Measurements from ENCODE around the gene RAB8A.
"Not testable (repeated sequence)": the region's sequence is repeated elsewhere in the genome, so short reads cannot be mapped to it uniquely, and the experiment has no call there.

The RAB8A gene

GRCh38 chr19:16113727-16114126 lies 2.0 kb downstream of the RAB8A start:
- no peak for DNase-seq

DNA sequence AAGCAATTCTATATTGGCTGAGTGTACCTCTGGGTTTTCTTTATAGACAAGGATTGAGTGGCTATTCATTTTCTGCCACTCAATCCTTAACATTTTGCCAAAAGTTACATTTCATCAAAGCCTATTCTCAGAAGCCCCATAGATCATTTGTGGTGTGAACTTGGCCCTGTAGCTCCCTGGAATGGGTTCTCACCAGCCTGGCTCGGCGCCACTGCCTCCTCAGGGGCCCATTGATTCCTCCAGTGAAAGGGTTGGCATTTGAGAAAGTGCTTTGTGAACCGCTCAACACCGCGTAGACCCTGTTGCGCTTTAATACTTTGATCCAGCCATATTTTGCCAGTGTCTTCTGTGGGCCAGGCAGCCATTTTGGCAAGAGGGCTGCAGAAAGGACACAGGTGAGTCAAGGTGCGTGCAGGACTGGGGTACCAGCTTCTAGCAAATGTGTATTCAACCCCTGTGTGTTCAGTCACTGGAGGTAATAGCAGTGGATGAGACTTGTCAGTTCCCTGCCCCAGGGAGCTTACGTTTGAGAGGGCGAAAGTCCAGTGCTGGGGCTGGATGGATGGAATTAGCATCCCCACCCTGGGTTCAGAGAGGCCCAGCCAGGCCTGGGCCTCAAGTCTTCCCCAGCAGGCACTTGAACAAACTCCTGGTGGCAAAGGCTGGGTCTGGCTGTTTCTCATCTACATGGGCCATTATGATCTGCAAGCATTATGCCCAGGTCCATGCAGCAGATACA lies 3.8 kb downstream of the RAB8A start:
- DNase-seq = no peak

DNA sequence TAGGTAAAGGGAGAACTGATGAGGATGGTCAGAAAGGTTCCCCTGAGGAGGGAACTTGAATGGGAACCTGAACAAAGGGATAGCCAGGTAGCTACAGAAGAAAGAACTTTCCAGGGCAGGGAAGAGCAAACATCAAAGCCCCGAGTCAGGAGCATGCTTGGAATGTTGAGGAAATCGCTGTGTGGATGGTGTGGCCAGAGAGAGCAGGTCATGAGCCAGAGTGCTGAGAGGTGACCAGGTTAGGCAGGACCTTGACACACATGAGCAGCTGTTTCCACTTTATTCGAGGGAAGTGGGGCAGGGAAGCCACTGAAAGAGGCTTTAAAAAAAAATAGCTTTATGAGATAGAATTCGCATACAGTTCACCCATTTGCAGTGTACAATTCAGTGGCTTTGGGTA lies 4.4 kb downstream of the RAB8A start:
- DNase-seq = no peak

DNA sequence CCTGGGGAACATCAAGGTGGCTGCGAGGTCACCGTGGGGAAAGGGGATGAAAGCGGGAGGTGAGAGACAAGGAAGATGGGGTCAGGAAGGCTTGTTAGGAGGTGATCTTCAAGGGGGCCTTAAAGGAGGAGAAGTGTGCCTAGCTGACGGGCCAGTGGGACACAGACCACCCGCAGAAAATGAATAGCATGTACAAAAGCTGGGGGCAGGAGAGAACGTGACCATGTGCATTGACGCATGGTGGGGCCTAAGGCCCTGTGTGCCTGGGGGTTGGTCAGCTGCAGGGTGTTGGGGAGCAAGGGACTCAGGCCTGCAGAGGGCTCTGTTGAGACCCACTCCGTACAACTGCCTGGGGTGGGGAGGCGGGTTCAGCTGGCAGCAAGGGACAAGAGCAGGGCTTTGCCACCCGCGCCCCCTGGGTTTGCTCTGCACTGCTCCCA lies 5.9 kb downstream of the RAB8A start:
- DNase-seq = no peak

- no peak for DNase-seq
These were observed 6.9 kb downstream of the RAB8A start for GRCh38 chr19:16118489-16119033.

- not testable (repeated sequence) for DNase-seq
These were observed 7.6 kb downstream of the RAB8A start for GRCh38 chr19:16119075-16119857.

DNA sequence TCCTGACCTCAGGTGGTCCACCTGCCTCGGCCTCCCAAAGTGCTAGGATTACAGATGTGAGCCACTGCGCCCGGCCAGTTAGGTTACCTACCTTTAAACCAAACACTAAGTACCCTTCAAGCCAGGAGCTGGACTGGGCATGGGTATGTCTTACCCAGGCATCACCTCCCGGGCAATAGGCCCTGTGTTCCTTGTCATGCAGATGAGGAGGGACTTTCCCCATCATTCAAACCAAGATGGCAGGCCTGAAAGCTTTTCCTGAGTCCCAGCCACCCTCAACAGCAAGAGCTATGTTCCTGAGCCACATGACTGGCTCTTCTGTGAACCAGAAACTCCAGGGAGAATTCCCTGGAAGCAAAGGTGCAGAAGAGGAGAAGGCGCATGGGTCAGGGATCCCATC lies 9.5 kb downstream of the RAB8A start:
- no peak for DNase-seq

DNA sequence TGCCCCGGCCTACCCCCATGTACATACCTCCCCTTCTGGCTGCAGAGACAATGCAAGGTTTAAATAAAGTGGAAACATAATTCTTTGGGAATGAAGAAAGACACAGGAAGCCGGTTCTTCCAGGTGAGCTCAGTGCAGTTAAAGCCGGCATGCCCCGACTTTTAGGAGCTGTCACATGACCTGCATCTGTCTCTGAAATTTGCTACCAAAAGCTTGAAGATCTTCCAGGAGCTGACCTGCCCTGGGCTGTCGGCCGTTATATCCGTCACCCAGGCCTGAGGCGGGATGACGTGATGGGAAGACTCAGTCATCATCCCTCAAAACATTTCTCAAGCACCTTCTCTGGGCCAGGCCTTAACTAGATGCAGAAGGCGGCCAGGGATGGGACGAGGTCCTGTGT lies 10.3 kb downstream of the RAB8A start:
- DNase-seq = no peak

GRCh38 chr19:16124953-16125352 lies 13.3 kb downstream of the RAB8A start:
- no peak for DNase-seq

DNA sequence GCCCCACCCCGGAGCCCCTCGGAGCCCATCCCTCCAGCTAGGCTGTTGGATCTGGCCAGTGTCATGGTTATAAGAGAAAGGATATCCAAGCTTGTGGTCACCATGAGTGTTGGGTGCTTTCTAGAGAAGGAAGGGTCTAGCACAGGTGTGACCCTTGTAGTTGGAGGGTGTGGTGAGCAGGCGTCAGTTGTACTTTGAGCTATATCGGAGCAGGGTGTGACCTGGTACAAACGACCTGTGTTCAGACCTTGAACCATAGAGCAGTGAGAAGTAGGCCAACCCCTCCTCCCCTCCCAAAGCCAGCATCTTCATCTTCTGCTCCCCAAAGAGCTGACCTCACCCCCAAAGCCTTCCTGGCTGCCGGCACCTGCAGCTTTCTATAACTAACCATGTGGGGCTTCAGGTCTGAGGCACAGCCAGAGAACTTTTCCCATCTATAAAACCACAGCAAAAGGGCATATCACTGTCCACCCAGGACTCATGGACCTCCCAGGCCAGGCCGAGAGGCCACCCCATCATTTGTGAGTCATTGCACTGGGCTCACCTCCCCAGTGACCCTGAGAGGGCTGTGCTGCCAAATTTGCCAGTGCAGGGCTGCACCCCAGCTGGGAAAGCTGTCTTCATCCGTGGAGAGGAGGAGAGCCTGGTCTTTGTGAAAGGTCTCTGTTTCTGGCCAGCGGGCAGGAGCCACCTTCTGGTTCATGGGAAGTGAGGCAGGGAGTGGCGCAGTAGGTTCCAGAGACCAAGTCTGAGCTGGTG lies 14.2 kb downstream of the RAB8A start:
- no peak for DNase-seq

DNA sequence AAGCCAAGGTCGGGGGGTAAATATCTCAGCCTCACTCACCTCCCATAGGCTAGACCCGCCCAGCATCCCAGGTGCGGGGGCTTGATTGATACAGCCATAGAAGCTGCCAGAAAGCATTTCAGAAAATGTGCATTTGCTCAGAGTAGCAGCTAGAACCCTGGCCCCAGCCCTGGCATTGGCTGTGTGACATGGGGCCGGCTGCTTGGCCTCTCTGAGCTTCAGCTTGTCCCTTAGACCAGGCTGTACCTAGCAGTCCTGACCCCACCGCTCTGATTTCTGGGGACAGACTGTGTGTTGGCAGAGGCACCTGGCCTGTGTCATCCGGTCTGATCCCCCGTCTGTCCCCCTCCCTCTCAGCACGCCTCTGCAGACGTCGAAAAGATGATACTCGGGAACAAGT lies 15.4 kb downstream of the RAB8A start:
- no peak for DNase-seq

GRCh38 chr19:16127776-16128371 lies 16.2 kb downstream of the RAB8A start:
- DNase-seq = no peak

DNA sequence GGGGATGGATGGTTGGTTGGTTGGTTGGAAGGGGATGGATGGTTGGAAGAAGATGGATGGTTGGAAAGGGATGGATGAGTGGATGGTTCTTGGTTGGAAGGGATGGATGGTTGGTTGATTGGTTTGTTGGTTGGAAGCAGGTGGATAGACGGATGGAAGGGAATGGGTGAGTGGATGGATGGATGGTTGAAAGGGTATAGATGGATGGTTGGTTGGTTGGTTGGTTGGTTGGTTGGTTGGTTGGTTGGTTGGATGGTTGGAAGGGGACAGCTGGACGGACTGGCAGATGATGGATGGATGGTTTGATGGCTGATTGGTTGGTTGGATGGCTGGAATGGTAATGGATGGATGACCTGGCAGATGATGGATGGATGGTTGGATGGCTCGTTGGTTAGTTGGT lies 20.0 kb downstream of the RAB8A start:
- DNase-seq = no peak

- DNase-seq = no peak
These were observed 22.1 kb downstream of the RAB8A start for GRCh38 chr19:16133818-16134217.

DNA sequence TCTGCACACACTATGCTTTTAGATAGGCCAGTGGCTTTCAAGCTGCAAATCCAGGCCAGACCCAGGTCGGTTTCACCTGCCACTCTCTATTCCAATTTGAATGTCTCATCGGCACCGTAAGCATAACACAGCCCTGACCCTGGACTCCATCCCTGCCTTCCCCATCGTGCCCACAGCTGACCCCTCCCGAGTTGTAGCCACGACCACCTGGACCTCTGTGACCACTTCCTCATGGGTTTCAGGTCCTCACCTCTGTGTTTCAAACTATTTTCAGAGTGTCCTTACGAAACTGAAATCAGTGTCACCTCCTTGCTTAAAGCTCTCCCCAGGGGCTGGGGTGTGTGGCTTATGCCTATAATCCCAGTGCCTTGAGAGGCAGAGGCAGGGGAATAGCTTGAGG lies 22.8 kb downstream of the RAB8A start:
- DNase-seq = no peak

DNA sequence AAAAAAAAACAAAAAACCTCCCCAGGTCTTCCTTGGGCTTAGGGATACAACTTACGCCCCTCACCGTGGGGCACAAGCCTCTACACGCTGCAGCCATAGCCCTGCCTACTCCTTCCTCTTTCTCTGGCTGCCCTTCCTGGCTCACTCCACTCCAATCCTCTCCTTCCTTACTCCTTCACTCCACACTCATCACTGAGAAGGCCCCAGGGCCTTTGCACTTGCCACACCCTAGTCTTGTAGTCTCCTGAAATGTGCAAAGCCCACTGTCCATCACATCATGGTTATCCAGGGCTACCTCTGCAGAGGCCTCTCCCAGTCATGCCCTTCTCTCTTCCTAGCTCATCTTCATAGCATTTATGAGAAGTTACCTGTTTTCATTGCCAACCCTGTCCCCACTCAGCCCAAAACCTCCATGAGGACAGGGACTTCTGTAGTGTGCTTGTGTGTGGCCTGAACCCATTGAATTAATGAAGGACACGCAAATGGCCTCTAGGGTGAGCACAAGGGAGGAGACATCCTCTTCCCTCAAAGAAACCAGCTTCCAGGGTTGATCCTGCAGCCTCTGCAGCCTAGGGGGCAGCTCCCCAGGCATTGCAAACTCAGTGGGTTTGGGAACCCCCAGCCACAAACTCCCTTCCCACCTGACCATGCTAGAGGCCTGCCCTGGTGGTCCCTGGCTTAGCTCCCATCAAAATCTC lies 23.9 kb downstream of the RAB8A start:
- no peak for DNase-seq

DNA sequence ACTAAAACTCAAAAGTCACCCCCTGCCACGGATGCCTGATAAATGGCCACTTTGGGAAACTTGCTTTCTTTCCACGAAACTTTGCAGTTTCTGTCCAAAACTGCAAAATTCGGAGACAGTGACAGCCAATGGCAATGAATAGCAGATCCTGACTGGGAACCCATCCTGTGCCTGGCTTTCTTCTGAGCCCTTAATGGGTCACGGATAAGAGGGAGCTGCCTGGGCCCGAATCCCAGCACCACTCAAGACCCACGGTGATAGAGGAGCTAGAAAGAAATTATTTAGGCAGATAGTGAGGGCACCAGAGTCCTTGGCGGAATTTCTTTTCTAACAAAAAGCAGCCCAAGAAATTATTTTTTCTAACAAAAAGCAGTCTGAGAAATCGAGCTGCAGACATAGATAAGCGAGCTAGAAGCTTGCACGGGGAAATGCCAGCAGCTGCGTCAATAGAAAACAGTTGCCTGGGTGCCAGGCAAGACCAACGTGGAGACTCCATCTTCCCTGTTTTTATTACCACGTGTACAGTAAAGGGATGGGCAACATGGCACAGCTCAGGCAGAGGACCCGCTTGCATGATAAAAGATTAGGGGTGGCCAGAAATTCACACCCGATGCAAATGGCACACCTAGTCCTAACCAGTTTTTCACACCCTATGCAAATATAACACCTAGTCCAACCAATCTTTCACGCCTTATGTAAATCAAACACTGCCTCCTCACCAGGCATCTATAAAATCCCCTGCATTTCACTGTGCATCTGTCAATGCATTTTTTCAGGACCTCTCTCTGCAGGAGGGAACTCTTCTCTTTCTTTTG lies 24.7 kb downstream of the RAB8A start:
- no peak for DNase-seq

- DNase-seq = no peak
These were observed 28.1 kb downstream of the RAB8A start for GRCh38 chr19:16139752-16140151.

- DNase-seq = no peak
These were observed 29.4 kb downstream of the RAB8A start for GRCh38 chr19:16141043-16141442.

DNA sequence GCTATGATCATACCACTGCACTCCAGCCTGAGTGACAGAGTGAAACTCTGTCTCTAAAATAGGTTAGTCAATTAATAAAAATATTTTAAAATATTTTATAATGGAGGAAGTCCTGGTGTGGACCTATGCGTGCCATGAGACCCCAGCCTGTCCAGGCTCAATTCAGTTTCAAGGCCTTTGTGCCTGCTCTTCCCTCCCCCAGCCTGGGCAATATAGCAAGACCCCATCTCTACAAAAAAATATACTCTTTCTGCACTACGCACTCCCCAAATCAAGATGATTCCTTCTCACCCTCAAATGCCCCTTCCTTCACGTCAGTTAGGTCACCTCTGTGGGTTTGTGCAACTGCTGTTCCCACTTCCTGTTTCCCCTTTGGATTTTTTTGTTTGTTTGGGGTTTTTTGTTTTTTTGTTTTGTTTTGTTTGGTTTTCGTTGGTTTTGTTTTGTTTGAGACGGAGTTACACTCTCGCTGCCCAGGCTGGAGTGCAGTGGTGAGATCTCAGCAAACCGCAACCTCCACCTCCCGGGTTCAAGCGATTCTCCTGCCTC lies 30.4 kb downstream of the RAB8A start:
- DNase-seq = no peak
